ENCODE measurements around the gene CIDEB. TPM values are rescaled to one million over a fixed set of nuclear protein-coding genes. Genes with fewer than 3 reads are reported as not detected.
A peak's percentile ranks its signal among the peaks of the same experiment; 100 is the strongest.

The CIDEB gene
- total RNA-seq, 6 donors from 2014 or later, result 9.4 to 14.8 (median 12.8) TPM

DNA sequence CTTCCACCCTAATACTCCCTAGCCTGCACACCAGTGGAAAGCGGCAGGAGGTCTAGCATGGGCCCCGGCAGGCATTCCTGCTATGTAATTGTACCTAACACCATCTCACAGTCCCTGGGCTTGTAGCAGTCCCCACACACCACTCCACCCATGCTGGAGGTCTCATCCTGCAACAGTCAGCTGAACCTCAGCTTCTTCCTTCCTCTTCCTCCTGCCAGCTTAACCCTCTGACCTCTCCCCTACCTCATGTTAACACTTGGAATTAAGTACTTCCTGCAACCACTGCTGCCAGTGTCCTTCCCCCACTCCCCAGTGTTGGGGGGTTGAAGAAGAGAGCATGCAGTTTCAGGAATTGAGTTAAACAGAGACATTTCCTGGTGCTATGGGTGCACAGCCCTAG lies 19.5 kb upstream of the CIDEB start:
- peak overlapping the region; percentile 3 to 63 (median 54) for H3K27ac ChIP-seq
- DNase-seq (no peak), ATAC-seq (ENCODE audit: low FRiP score in 2 of 2) (no peak)
- H3K4me3 ChIP-seq, result no peak overlapping the region
- H3K27me3 ChIP-seq, result no peaks in the 10 kb centered on the region
- no peaks in the 10 kb centered on the region for H3K9me3 ChIP-seq
- 64 to 78% methylated on average over 2 of the region's 2 CpGs for WGBS, 2 donors
- peaks cover 0 to 13% (median 6%) of the 10 kb centered on the region in 4 donors for H3K36me3 ChIP-seq
- peaks cover 19 to 32% (median 28%) of the 10 kb centered on the region in 4 donors for H3K4me1 ChIP-seq
- TF ChIP-seq EP300 (IDR thresholded peaks at IDR 0.05) (no peak), POLR2AphosphoS5 (IDR thresholded peaks at IDR 0.05) (peak in 1 of 2 donors; percentile 17)

DNA sequence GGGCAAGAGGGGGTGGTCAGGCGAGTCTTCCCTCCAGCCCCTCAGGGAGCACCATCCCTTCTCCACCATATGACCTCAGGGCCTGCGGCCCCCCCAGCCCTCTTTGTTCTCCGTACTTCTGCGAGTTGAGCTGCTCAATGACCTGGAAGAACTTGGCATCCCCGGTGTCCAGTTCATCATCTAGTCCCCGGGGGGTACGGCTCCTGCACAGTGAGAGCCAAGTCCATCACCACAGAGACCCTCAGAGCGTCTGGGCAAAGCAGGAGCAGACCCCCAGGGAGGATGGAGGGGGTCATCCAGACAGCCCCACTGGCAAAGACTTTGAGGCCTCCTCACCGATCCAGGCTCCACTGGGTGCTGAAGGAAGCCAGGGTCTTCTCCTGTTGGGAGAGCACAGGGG lies 18.2 kb upstream of the CIDEB start:
- H3K27me3 ChIP-seq, result no peaks in the 10 kb centered on the region
- ATAC-seq (ENCODE audit: low FRiP score in 2 of 2) (no peak), DNase-seq (no peak)
- WGBS, 2 donors, result 76 to 91% methylated on average over 7 to 8 of the region's 9 CpGs
- peaks cover 0 to 17% (median 6%) of the 10 kb centered on the region in 4 donors for H3K36me3 ChIP-seq
- no peaks in the 10 kb centered on the region for H3K9me3 ChIP-seq
- H3K4me1 ChIP-seq, result peaks cover 13 to 27% (median 20%) of the 10 kb centered on the region in 4 donors
- H3K4me3 ChIP-seq, result no peak overlapping the region
- TF ChIP-seq POLR2A (IDR thresholded peaks at IDR 0.05) (no peak), EP300 (IDR thresholded peaks at IDR 0.05) (no peak), POLR2AphosphoS5 (IDR thresholded peaks at IDR 0.05) (no peak)
- TF ChIP-seq, protein P1, sequence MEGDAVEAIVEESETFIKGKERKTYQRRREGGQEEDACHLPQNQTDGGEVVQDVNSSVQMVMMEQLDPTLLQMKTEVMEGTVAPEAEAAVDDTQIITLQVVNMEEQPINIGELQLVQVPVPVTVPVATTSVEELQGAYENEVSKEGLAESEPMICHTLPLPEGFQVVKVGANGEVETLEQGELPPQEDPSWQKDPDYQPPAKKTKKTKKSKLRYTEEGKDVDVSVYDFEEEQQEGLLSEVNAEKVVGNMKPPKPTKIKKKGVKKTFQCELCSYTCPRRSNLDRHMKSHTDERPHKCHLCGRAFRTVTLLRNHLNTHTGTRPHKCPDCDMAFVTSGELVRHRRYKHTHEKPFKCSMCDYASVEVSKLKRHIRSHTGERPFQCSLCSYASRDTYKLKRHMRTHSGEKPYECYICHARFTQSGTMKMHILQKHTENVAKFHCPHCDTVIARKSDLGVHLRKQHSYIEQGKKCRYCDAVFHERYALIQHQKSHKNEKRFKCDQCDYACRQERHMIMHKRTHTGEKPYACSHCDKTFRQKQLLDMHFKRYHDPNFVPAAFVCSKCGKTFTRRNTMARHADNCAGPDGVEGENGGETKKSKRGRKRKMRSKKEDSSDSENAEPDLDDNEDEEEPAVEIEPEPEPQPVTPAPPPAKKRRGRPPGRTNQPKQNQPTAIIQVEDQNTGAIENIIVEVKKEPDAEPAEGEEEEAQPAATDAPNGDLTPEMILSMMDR (IDR thresholded peaks at IDR 0.05), result no peak
- no peak overlapping the region for H3K27ac ChIP-seq

DNA sequence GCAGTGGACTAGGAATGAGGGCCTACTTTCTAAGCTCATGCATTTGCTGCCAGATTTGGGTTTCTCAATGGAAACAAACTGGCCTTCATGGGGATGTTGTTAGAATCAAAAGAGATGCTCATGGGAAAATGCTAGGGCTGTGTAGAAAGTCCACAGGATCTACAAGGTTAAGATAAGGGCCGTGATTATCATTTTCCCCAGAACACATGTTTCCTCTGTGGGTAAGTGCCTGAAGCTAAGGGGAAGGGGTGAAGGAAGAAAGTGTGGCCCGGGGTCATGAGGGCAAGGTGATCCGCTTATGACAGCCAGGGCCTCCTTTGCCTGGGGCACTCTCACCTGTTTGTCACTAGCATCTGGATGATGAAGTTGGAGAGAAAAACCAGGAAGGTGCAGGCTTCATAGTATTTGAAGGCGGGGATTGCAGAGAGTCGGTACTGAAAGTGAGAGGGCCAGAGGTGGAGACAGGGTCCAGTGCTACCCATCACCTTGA lies 17.3 kb upstream of the CIDEB start:
- TF ChIP-seq, protein P1 (IDR thresholded peaks at IDR 0.05), result no peak
- TF ChIP-seq POLR2A (IDR thresholded peaks at IDR 0.05), result no peak
- no peak for TF ChIP-seq EP300 (IDR thresholded peaks at IDR 0.05)
- TF ChIP-seq POLR2AphosphoS5 (IDR thresholded peaks at IDR 0.05), result no peak
- no peaks in the 10 kb centered on the region for H3K9me3 ChIP-seq
- H3K27ac ChIP-seq, result no peak overlapping the region
- H3K36me3 ChIP-seq, result peaks cover 0 to 22% (median 6%) of the 10 kb centered on the region in 4 donors
- H3K27me3 ChIP-seq, result no peaks in the 10 kb centered on the region
- WGBS, 2 donors, result 73 to 87% methylated on average over 5 of the region's 5 CpGs
- no peak for DNase-seq
- H3K4me3 ChIP-seq, result no peak overlapping the region
- ATAC-seq (ENCODE audit: low FRiP score in 2 of 2), result no peak
- H3K4me1 ChIP-seq, result peaks cover 13 to 25% (median 18%) of the 10 kb centered on the region in 4 donors

DNA sequence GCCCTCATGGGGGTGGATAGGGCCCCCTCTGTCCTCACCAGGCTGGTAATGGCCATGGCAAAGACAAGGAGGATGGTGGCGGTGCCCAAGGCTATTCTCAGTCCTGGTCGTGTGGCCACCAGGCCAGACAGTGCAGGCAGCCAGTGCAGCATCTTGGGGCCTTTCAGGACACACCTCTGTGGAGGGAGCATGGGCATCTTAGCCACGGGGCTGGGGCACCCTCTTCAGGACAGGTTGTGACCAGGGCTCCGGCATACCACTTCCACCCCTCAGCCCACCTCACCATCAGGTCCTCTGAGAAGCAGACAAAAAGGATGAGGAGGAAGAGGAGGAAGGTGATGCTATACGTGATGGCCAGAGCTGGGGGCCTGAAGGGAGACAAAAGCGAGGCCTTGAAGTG lies 16.2 kb upstream of the CIDEB start:
- DNase-seq, result no peak

DNA sequence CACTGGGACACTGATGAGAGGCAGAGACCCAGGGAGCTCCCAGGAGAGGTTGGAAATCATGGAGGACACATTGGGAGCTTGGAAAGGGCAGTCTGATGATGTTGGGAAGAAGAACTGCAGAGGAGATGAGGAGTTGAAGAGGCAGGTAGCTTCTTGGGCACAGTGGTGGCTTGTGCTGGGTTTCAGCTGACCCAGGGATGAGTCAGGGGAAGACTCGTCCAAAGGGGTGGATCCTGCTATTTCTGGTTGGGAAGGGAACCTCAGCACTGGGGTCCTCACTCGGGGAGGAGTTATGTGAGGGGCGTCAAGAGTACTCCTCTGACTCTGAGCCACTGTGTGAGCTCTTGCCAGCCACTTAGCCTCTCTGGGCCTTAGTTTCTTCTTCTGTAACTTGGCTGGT lies 15.6 kb upstream of the CIDEB start:
- WGBS, 2 donors, result 69 to 71% methylated on average over 3 of the region's 3 CpGs
- Histone ChIP-seq H3K4me1 (peaks cover 0 to 12% (median 7%) of the 10 kb centered on the region in 4 donors), H3K27me3 (no peaks in the 10 kb centered on the region), H3K36me3 (peaks cover 0 to 28% (median 8%) of the 10 kb centered on the region in 4 donors), H3K4me3 (no peak overlapping the region), H3K27ac (no peak overlapping the region), H3K9me3 (no peaks in the 10 kb centered on the region)
- DNase-seq (no peak), ATAC-seq (ENCODE audit: low FRiP score in 2 of 2) (no peak)
- no peak for TF ChIP-seq POLR2A (IDR thresholded peaks at IDR 0.05)
- TF ChIP-seq EP300 (IDR thresholded peaks at IDR 0.05), result no peak
- no peak for TF ChIP-seq POLR2AphosphoS5 (IDR thresholded peaks at IDR 0.05)
- TF ChIP-seq, protein P1 (IDR thresholded peaks at IDR 0.05), result no peak

More for the DNA sequence above, 16.2 kb upstream of the CIDEB start:
- WGBS, 2 donors, result 78 to 89% methylated on average over 6 of the region's 6 CpGs
- no peaks in the 10 kb centered on the region for H3K27me3 ChIP-seq
- no peaks in the 10 kb centered on the region for H3K9me3 ChIP-seq
- H3K27ac ChIP-seq, result no peak overlapping the region
- ATAC-seq (ENCODE audit: low FRiP score in 2 of 2), result no peak
- TF ChIP-seq EP300 (IDR thresholded peaks at IDR 0.05) (no peak), POLR2A (IDR thresholded peaks at IDR 0.05) (no peak), POLR2AphosphoS5 (IDR thresholded peaks at IDR 0.05) (no peak)
- TF ChIP-seq, protein P1 (IDR thresholded peaks at IDR 0.05), result no peak
- peaks cover 0 to 28% (median 8%) of the 10 kb centered on the region in 4 donors for H3K36me3 ChIP-seq
- no peak overlapping the region for H3K4me3 ChIP-seq
- peaks cover 6 to 15% (median 10%) of the 10 kb centered on the region in 4 donors for H3K4me1 ChIP-seq
